Left colon (tissue), 2 donors: ENCODE results near the gene SLC26A9. TPM values are rescaled to one million over a fixed set of nuclear protein-coding genes. Genes with fewer than 3 reads are reported as not detected.
"Not testable (repeated sequence)": the region's sequence is repeated elsewhere in the genome, so short reads cannot be mapped to it uniquely, and the experiment has no call there.

Experiments
- ATAC-seq: fragments of 200-7000 bp; cut with Tn5 transposase; one replicate; pipeline ENCODE4 v1.9.1; 2020; ENCODE audit warnings: mild to moderate bottlenecking, moderate library complexity
- DNase-seq, 2 donors: peaks; one replicate each; pipeline ENCODE4 v3.0.0-alpha.2; 2020
- intact Hi-C, 2 donors: fragments of 100-400 bp; cut with DNase I in 1 of 2; cut with micrococcal nuclease in 1 of 2; formaldehyde crosslinking; loops; one replicate each; pipeline versions ENCODE4 v1.11.2 to v1.14.0; 2022; cut with DNase I, micrococcal nuclease
- total RNA-seq, 2 donors: library from RNA; stranded (reverse); fragmentation: NEBNext Ultra II Directional; extraction: Animal tissue kit (Norgen Biotek cat#: 25700); gene quantifications; one replicate each; pipeline ENCODE4 v1.2.1, GENCODE V29; 2021
- donor health status: DM: no; HTN: no; CAD: no.
- donor health status: DM: yes; HTN: yes; CAD: no.

SLC26A9 gene
- total RNA-seq, 2 donors from 2014 or later = not detected

DNA sequence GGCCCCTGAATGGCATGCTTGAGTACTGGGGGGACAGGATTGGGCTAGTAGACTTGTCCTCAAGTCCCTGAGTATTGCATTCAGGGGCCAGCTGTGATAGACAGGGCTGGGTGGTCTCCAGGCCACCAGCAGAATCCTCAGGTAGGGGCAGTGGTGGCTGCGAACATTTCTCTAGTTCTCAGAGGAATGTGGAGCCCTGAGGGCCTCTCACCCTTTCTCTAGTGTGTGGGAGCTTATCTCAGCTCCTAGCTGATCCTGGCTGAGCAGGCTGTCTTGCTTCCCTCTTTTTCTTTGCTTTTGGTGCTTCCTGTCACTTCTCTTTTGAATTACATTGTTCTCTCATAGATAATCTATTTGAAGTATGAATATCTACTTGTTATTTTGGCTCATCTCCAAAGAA, 63.3 kb downstream of the SLC26A9 start:
- no peak for DNase-seq
- no peak for ATAC-seq
- intact Hi-C loops = no loop called here

GRCh38 chr1:205878026-205878425, 65.2 kb downstream of the SLC26A9 start:
- DNase-seq = no peak
- no peak for ATAC-seq
- intact Hi-C loops = no loop called here

- ATAC-seq, intact Hi-C loops, DNase-seq: not testable (repeated sequence)
Measured at GRCh38 chr1:205873148-205873547, 70.1 kb downstream of the SLC26A9 start.

DNA sequence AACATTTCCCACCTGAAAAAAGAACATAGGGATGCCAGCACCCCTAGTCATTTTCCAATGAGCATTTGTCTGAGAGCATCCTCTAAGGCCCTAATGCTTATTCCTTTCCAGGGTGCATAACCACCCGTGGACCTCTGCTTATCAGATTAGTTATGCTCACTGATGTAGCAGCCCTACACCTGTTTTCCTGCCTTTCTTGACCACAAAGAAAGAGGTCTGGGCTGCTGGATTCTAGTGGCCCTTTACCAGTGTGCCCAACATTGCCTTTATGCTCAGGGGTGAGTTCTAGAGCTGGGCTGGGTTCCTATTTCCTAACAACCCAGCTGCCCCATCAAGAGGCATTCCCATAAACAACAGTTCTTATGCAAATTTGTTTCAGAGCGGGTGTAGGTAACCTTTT, 73.0 kb downstream of the SLC26A9 start:
- intact Hi-C loops = no loop called here
- DNase-seq (no peak), ATAC-seq (no peak)

Other genes with a start within 250 kb of the SLC26A9 start
- 10 to 100 TPM; 74.6 to 78.1 TPM for gene NUCKS1, start 193.3 kb downstream of the SLC26A9 start, total RNA-seq
- 1 to 10 TPM; 7.3 to 8.0 TPM for gene RAB29, start 168.0 kb downstream of the SLC26A9 start, total RNA-seq
- 1 to 10 TPM; 4.4 to 4.9 TPM for gene SLC41A1, start 130.3 kb downstream of the SLC26A9 start, total RNA-seq
- gene PM20D1, start 93.3 kb downstream of the SLC26A9 start, total RNA-seq = under 1 TPM in 1 of 2 donors, not detected in 1; 0.17 TPM
- gene RAB7B, start 59.9 kb upstream of the SLC26A9 start, total RNA-seq = 1 to 10 TPM in 1 of 2 donors, under 1 TPM in 1; 0.34 to 2.3 TPM
- gene CTSE, start 80.4 kb upstream of the SLC26A9 start, total RNA-seq = 10 to 100 TPM; 20.7 to 57.4 TPM
- gene RHEX, start 109.7 kb upstream of the SLC26A9 start, total RNA-seq = 1 to 10 TPM in 1 of 2 donors, under 1 TPM in 1; 0.43 to 1.6 TPM
- under 1 TPM; 0.61 to 0.89 TPM for gene AVPR1B, start 173.9 kb upstream of the SLC26A9 start, total RNA-seq